C4-2B (cell line): ENCODE data around the gene EGFL8.

Experiments
- CTCF ChIP-seq: fragments of 450-650 bp; conservative IDR thresholded peaks from 2 replicates; pipeline ENCODE4 v1.5.1; 2017; ENCODE audit warnings: mild to moderate bottlenecking
- ZFX ChIP-seq: fragments of 450-650 bp; IDR thresholded peaks from 2 replicates; pipeline ENCODE4 v1.6.1; 2017

- TF ChIP-seq CTCF (no peak), ZFX (no peak)
Measured at GRCh38 chr6:32192608-32193039, 28.2 kb downstream of the EGFL8 start, which contains the start of gene GPSM3.
